ENCODE results near the gene SLC48A1. TPM values are rescaled to one million over a fixed set of nuclear protein-coding genes. Genes with fewer than 3 reads are reported as not detected.

SLC48A1 gene
- polyA plus RNA-seq, 1 donor from 2014 or later: 8.0 TPM

- no peak overlapping the region for H2AFZ ChIP-seq (ENCODE audit: low read depth, low read length)
- no peaks in the 10 kb centered on the region for H3F3A ChIP-seq (ENCODE audit: insufficient read depth, low read length, poor library complexity, severe bottlenecking)
- no peak overlapping the region for H3K27ac ChIP-seq (ENCODE audit: low read length)
- H3K9me3 ChIP-seq (ENCODE audit: low read length): no peaks in the 10 kb centered on the region
- H3K36me3 ChIP-seq (ENCODE audit: insufficient read depth, low read length): no peaks in the 10 kb centered on the region
- no peak for TF ChIP-seq POLR2AphosphoS5 (IDR thresholded peaks at IDR 0.05)
- TF ChIP-seq REST (IDR thresholded peaks at IDR 0.05; ENCODE audit: borderline replicate concordance): no peak
- no peak for TF ChIP-seq TAF1 (IDR thresholded peaks at IDR 0.05; ENCODE audit: low read depth)
- no peak for TF ChIP-seq MXI1 (conservative IDR thresholded peaks at IDR 0.05; ENCODE audit: poor library complexity, severe bottlenecking)
- TF ChIP-seq CTCF (IDR thresholded peaks at IDR 0.05; ENCODE audit: poor library complexity, severe bottlenecking): no peak
- TF ChIP-seq RAD21 (conservative IDR thresholded peaks at IDR 0.05): no peak
- TF ChIP-seq EZH2 (IDR thresholded peaks at IDR 0.05; ENCODE audit: borderline replicate concordance, insufficient read depth, low read length, poor library complexity, severe bottlenecking): no peak
- no peak for TF ChIP-seq EP300 (conservative IDR thresholded peaks at IDR 0.05; ENCODE audit: poor library complexity, severe bottlenecking)
- no peak for TF ChIP-seq SMC3 (conservative IDR thresholded peaks at IDR 0.05; ENCODE audit: poor library complexity)
- no peak overlapping the region for H3K4me2 ChIP-seq (ENCODE audit: low read length)
- H3K27me3 ChIP-seq (ENCODE audit: insufficient read depth, low read depth, low read length): peaks cover 7% of the 10 kb centered on the region
- H3K79me2 ChIP-seq (replicated peaks; ENCODE audit: insufficient read depth, low read length): no peaks in the 10 kb centered on the region
- no peak overlapping the region for H3K4me3 ChIP-seq (ENCODE audit: low read length)
- H3K9ac ChIP-seq (ENCODE audit: low read length): no peak overlapping the region
- H3K9me2 ChIP-seq (ENCODE audit: insufficient read depth, low read length): no peaks in the 10 kb centered on the region
- no peaks in the 10 kb centered on the region for H4K20me1 ChIP-seq (ENCODE audit: insufficient read depth)
Measured at GRCh38 chr12:47755655-47756562, 17.1 kb upstream of the SLC48A1 start.

- Histone ChIP-seq H3K79me2 (replicated peaks; ENCODE audit: insufficient read depth, low read length) (no peaks in the 10 kb centered on the region), H4K20me1 (ENCODE audit: insufficient read depth) (no peaks in the 10 kb centered on the region), H3K4me2 (ENCODE audit: low read length) (no peak overlapping the region), H3K36me3 (ENCODE audit: insufficient read depth, low read length) (no peaks in the 10 kb centered on the region), H3K9me3 (ENCODE audit: low read length) (no peaks in the 10 kb centered on the region), H3F3A (ENCODE audit: insufficient read depth, low read length, poor library complexity, severe bottlenecking) (no peaks in the 10 kb centered on the region), H3K27ac (ENCODE audit: low read length) (no peak overlapping the region), H3K4me3 (ENCODE audit: low read length) (no peak overlapping the region), H3K9ac (ENCODE audit: low read length) (no peak overlapping the region), H3K27me3 (ENCODE audit: insufficient read depth, low read depth, low read length) (peaks cover 7% of the 10 kb centered on the region), H2AFZ (ENCODE audit: low read depth, low read length) (no peak overlapping the region), H3K9me2 (ENCODE audit: insufficient read depth, low read length) (no peaks in the 10 kb centered on the region)
- TF ChIP-seq SMC3 (conservative IDR thresholded peaks at IDR 0.05; ENCODE audit: poor library complexity): no peak
- no peak for TF ChIP-seq TAF1 (IDR thresholded peaks at IDR 0.05; ENCODE audit: low read depth)
- TF ChIP-seq REST (IDR thresholded peaks at IDR 0.05; ENCODE audit: borderline replicate concordance): no peak
- TF ChIP-seq RAD21 (conservative IDR thresholded peaks at IDR 0.05): no peak
- TF ChIP-seq POLR2AphosphoS5 (IDR thresholded peaks at IDR 0.05): no peak
- TF ChIP-seq EP300 (conservative IDR thresholded peaks at IDR 0.05; ENCODE audit: poor library complexity, severe bottlenecking): no peak
- no peak for TF ChIP-seq CTCF (IDR thresholded peaks at IDR 0.05; ENCODE audit: poor library complexity, severe bottlenecking)
- no peak for TF ChIP-seq EZH2 (IDR thresholded peaks at IDR 0.05; ENCODE audit: borderline replicate concordance, insufficient read depth, low read length, poor library complexity, severe bottlenecking)
- TF ChIP-seq MXI1 (conservative IDR thresholded peaks at IDR 0.05; ENCODE audit: poor library complexity, severe bottlenecking): no peak
Measured at GRCh38 chr12:47757364-47757839, 15.6 kb upstream of the SLC48A1 start.
